HG03521 (cell line): ENCODE results near the gene MEX3D.

Source experiments
- ATAC-seq: cut with Tn5 transposase; IDR thresholded peaks from one replicate; pipeline ENCODE4 v1.9.1; 2021; ENCODE audit warnings: mild to moderate bottlenecking, moderate library complexity; ENCODE audit not compliant: unreplicated experiment

Gene MEX3D

GRCh38 chr19:1598777-1599459, 30.8 kb upstream of the MEX3D start:
- ATAC-seq, result no peak

DNA sequence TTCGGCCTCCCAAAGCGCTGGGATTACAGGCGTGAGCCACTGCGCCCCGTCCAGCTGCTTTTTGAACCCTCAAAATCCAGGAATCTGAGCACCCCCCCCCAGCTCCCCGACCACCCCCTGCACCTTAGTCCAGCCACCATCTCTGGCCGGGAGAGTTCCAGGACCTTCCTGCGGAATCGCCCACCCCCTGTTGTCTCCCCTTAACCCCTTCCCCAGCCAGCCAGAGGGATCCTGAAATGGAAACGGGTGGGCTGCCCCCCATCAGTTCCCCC, 25.3 kb upstream of the MEX3D start:
- ATAC-seq, result no peak

DNA sequence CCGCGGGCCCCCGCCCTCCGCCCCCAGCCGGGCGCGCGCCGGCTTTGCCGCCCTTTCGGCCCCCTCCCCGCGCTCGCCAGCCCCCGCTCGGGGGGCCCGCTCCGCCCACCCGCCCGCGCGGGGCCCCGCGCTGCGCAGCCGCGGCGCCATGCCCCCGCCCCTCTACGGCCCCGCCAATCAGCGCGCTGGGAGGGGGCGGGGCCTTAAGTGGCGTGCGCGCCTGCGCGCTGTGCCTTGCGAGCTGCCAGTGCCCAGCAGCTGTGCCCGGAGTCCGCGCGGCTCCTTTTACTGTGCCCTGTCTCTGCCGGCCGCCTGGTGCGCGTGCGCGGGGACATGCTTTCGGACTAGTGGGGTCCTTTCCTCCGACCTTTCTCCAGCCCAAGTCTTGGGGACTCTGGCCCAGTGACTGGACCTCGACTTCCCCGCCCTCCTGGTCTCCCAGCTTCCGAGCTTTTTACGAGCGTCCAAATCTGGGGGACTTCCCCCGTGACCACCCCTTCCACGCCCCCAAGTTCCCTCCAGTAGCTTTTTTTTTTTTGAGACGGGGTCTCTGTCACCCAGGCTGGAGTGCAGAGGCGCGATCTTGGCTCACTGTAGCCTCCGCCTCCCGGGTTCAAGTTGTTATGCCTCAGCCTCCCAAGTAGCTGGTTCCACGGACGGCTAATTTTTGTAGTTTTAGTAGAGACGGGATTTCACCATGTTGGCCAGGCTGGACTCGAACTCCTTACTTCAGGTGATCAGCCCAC, 24.8 kb upstream of the MEX3D start, which contains the start of gene MBD3:
MBD3 (minus strand) TSS at position 111 of the 746 bp plus-strand sequence. CDS start 234 bp downstream, outside the sequence.
- peak; percentile 69 for ATAC-seq

DNA sequence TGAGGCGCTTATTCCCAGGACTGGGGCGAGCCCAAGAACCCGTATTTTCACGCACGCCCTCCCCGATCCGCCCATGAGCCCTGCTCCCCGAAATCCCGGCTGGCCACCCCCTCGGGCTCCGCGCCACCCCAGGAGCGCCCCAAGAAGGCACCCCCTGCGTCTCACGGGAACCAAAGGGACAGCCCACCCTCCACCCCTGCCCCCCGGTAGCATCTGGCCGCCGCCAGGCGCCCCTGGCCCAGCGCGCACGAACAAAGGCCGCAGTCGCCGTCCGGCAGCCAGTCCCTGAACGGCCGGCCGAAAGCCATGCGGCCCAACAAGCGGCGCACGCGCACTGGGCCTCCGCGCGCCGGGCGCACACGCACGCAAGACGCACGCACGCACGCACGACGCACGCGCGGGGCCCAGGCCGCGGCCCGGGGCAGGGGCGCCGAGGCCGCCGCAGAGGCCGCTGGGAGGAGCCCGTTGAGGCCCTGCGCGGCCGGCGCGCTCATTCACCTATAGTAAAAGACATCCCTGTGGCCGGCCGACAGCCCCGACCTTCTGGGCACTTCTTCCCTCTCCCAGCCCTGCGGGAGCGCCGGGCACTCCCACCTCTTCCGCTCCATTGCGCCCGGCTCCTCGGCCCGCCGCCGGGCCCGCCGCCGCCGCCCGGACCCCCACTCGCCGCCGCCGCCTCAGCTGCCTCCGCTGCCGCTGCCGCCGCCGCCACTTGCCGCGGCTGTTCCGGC, 24.1 kb upstream of the MEX3D start:
- ATAC-seq, result peak; percentile 60

DNA sequence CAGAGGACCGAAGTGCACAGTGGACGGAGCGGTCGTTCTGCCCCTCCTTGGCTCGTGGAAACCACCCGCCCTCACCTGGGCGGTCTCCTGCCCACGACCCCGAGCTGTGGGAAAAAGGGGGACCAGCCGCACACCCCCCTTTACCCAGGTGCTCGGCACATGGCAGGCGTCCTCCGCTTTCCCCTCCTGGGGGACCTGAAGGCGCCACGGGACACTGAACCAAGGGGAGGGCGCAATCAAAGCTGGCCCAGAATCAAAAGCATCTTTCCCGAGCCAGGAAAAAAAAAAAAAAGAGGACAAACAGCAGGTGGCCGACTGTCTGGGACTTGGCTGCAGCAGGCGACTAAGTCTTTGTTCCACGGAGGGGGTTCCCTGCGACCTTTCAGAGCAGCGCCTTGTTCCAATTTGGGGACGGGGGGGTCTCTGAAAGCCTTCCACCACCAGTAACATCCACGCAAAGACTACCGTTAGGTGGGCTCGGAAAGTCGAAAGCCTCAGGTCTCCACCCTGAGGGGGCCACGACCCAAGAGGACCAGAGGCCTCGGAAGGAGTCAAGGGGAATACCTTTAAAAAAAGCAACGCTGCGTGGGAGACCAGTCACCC, 23.4 kb upstream of the MEX3D start:
- no peak for ATAC-seq

- ATAC-seq, result no peak
Observed at GRCh38 chr19:1590641-1591397, 22.7 kb upstream of the MEX3D start.

DNA sequence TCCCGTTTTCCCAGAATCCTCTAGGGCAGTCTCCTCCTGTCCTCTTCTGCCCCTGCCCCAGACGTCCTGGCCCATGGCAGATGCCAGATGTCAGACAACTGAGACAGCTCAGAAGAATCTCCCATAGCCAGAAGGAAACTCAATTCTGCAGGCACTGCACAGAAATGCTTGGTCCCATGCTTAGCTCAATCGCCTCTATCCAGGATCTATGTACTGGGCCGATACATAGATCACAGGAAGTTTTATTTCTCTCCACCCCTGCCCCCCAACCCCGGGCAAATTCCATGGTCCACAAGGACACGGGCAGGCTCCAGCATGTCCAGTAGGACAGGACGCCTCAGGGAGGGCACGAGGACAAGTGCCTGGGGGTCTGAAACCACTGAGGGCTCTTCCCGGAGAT, 19.7 kb upstream of the MEX3D start:
- no peak for ATAC-seq

DNA sequence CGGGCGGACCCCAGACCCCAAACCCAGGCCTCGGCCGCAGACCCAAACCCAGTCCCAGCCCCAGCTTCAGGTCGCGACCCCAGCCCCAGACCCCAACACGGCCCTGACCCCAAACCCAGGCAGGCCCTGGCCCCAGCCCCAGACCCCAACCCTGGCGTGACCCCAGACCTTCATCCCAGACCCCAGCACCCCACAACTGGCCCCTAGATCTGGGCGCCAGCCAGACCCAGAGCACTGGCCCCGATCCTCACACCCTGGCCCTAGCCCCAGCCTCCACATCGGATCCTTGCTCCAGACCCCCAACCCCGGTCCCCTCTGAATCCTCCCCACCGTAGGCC, 17.1 kb upstream of the MEX3D start:
- no peak for ATAC-seq

DNA sequence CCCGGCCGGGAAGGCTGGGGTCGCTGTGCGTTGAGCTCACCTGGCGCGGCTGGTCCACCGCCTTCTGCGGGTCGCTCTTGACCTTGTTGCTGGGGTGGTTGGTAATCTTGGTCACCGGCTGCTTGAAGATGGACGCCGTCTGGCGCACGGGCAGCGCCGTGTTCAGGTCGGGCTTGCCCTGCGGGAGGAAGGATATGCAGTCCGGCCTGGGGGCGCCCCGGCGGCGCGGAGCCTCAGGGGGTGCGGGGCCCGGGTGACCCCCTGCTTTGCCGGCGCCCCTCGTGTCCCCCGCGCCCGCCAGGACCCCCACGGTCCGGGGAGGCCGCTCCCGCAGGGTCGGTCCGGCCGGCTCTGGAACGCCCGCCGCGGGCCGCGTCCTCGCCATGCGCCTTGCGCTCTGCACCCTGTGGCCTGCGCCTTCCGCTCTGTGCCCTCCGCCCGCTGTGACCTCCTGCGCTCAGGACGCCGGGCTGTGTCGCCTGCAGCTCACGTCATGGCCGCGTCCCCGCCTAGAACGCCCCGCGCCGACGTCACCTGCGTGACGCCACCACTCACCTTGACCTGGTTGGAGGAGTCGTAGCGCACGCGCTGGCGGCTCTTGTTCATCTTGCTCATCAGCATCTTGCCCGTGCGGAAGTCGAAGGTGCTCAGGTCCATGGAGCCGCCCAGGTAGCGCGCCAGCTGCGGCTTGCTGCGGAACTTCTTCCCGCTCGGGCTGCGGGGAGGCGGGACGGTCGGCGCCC, 16.5 kb upstream of the MEX3D start:
- ATAC-seq, result no peak

GRCh38 chr19:1582201-1582600, 14.1 kb upstream of the MEX3D start:
- no peak for ATAC-seq

DNA sequence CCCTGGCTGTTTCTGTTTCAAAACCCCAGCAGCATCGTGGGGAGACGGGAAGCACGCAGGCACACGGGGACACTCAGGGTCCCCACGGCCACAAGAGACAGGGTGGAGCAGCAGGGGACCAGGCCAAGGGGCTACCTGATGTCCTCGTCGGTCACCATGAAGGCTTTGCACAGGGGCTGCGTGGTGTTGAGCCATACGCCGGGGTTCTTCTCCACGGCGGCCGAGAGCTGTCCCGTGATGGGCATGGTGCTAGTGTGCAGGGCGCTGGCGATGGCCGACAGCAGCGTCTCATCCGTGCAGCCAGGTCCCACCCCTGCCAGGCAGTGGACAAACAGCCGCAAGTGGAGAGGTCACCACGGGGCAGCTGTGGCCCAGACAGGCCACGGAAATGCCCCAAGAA, 12.8 kb upstream of the MEX3D start:
- no peak for ATAC-seq

DNA sequence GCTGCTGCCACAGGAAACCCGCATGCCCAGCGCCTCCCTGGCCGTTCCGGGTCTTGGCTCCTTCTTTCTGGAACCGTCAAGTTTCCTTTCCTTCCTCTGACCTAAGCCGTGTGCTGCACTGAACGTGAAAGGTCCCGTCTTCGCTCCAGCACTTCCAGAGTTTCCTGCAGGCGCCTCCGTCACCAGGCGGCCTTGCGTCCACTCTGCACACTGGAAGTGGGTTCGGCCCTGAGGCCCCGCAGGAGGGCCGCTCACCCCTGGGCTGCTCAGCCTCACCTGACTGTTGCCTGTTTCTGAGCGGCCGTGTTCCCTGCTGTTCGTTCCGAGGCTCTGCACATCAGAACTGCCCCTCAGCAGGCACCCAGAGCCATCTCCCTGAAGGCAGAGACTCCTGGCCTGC, 12.3 kb upstream of the MEX3D start:
- no peak for ATAC-seq

GRCh38 chr19:1579222-1579621, 11.1 kb upstream of the MEX3D start:
- ATAC-seq, result no peak

GRCh38 chr19:1577929-1578618, 9.9 kb upstream of the MEX3D start:
- ATAC-seq, result no peak

DNA sequence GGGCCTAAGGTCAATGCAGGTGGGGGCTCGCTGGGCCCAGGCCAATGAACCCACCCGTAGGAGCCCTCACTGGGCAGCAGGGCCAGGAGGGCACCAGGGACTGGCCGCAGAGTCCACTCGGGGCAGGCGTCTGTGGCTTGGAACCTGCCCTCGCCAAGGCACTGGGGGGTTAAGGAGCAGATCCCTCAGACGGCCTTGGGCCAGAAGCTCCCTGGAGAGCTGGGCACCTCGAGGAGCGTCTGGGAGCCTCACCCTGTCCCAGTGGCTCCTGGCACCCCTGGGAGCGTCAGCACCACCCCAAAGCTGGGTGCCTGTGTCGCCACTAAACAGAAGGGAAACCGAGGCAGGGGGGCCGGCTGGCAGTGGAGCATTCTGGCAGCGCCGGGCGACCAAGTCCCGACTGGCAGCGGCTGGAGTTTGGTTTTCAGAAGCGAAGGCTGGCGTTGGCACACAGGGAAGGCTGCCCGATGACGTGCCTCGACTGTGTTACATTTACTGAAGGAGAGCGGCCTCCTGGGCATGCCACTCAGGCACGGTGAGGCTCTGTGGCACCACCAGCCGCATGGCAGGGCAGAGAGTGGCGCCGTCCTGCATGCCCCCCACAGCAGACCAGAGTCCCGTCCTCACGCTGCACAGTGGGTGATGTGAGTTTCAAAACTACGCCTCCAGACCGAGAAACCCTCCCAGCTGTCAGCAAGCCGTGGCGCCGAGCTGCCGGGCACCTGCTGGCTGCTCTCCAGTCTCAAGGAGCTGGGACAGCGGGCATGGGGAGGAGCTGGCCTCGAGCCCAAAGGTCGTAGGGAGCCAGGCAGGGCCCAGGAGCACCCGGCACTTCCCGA, 9.2 kb upstream of the MEX3D start:
- no peak for ATAC-seq

DNA sequence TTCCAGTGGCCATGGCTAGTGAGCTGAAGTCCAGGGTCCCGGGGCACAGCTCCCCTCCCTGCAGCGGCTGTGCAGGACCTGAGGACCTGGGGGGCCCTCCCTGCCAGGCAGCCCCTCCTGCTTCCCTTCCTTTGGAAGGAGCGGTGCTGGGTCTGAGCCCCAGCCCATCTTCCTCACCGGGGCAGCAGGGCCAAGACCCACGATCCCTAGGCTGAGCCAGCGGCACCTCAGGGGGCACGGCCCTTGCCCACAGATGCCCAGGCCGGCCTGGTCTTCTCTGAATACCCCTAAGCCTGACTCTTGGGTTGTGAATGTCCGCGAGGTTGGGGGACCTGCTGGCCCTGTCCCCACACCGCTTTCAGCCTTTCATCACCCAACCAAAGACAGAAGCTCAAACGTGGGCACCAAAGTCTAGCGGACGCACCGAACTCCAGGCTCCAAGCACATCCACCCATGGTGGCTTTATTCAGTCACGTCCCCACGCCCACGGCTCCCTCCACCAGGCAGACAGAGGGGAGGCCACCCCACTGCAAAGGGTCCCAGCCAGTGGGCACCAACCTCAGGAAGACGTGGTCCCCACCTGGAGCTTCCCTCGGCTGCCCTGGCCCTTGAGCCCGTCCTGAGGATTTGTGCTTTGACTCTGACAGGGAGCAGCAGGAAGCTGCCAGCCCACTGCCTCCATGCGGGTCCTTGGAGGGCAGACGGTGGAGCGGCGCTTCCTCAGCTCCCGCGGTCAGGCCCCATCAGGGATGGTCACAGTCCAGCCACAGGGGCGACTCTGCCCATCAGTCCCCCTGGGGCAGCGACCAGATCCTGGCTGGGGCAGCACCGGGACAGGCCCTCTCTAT, 8.3 kb upstream of the MEX3D start:
- no peak for ATAC-seq

GRCh38 chr19:1575323-1576241, 7.5 kb upstream of the MEX3D start:
- ATAC-seq, result no peak
